ENCODE results near the gene COL25A1. TPM values are rescaled to one million over a fixed set of nuclear protein-coding genes. Genes with fewer than 3 reads are reported as not detected.

The COL25A1 gene
- polyA plus RNA-seq, 1 experiment, result not detected

DNA sequence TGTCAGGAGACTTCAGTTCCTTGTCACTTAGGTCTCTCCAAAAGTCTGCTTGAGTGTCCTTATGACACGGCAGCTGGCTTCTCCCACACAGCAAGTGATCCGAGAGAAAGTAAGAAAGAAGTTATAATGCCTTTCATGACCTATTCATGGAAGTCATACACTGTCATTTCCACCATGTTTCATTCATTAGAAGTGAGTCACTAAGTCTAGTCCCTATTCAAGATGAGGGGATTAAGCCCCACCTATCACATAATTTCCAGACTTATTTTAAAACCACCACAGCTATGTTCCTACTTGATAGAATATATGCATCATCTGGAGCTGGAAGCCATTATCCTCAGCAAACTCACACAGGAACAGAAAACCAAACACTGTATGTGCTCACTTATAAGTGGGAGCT is 25.2 kb upstream of the COL25A1 start:
- no peak overlapping the region for H3K4me3 ChIP-seq (ENCODE audit: low read depth, low read length)
- H3K36me3 ChIP-seq (ENCODE audit: control insufficient read depth, insufficient read depth, low read length), result no peaks in the 10 kb centered on the region
- no peaks in the 10 kb centered on the region for H3K27me3 ChIP-seq (ENCODE audit: control insufficient read depth, insufficient read depth, low read length)
- POLR2A ChIA-PET, result no interaction called here
- no peak for DNase-seq (ENCODE audit: low read depth)
- CTCF ChIA-PET, result no interaction called here
- TF ChIP-seq, protein P1, sequence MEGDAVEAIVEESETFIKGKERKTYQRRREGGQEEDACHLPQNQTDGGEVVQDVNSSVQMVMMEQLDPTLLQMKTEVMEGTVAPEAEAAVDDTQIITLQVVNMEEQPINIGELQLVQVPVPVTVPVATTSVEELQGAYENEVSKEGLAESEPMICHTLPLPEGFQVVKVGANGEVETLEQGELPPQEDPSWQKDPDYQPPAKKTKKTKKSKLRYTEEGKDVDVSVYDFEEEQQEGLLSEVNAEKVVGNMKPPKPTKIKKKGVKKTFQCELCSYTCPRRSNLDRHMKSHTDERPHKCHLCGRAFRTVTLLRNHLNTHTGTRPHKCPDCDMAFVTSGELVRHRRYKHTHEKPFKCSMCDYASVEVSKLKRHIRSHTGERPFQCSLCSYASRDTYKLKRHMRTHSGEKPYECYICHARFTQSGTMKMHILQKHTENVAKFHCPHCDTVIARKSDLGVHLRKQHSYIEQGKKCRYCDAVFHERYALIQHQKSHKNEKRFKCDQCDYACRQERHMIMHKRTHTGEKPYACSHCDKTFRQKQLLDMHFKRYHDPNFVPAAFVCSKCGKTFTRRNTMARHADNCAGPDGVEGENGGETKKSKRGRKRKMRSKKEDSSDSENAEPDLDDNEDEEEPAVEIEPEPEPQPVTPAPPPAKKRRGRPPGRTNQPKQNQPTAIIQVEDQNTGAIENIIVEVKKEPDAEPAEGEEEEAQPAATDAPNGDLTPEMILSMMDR (IDR thresholded peaks at IDR 0.05; ENCODE audit: insufficient read depth, low read depth, low read length), result no peak

DNA sequence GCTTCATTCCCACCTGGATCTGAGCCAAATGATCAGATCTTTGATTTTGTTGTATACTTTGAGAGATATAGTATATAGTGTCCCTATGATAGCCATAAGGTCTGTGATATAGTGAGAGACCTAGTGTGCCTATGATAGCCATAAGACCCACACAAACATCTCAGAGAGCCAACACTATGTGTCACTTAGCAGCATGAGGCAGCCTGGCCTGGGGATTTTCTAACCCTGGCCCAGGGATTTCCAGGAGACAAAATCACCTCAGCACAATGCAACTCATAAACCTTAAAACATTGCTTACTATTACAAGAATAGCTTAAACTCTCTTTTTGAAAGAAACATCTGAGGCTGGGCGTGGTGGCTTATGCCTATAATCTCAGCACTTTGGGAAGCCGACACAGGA is 23.2 kb upstream of the COL25A1 start:
- Histone ChIP-seq H3K36me3 (ENCODE audit: control insufficient read depth, insufficient read depth, low read length) (no peaks in the 10 kb centered on the region), H3K27me3 (ENCODE audit: control insufficient read depth, insufficient read depth, low read length) (no peaks in the 10 kb centered on the region), H3K4me3 (ENCODE audit: low read depth, low read length) (no peak overlapping the region)
- TF ChIP-seq, protein P1 (IDR thresholded peaks at IDR 0.05; ENCODE audit: insufficient read depth, low read depth, low read length), result no peak
- CTCF ChIA-PET, result no interaction called here
- DNase-seq (ENCODE audit: low read depth), result no peak
- POLR2A ChIA-PET, result no interaction called here

DNA sequence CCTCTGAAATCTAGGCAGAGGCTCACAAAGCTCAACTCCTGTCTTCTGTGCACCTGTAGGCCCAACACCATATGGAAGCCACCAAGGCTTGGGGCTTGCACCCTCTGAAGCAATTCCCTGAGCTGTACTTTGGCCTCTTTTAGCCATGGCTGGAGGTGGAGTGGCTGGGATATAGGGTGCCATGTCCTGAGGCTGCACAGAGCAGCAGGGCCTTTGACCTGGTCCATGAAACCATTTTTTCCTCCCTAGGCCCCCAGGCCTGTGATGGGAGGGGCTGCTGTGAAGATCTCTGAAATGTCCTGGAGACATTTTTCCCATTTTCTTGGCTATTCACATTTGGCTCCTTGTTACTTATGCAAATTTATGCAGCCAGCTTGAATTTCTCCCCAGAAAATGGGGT is 20.9 kb upstream of the COL25A1 start:
- no peak for DNase-seq (ENCODE audit: low read depth)
- POLR2A ChIA-PET, result no interaction called here
- Histone ChIP-seq H3K27me3 (ENCODE audit: control insufficient read depth, insufficient read depth, low read length) (no peaks in the 10 kb centered on the region), H3K4me3 (ENCODE audit: low read depth, low read length) (no peak overlapping the region), H3K36me3 (ENCODE audit: control insufficient read depth, insufficient read depth, low read length) (no peaks in the 10 kb centered on the region)
- TF ChIP-seq, protein P1 (IDR thresholded peaks at IDR 0.05; ENCODE audit: insufficient read depth, low read depth, low read length), result no peak
- CTCF ChIA-PET, result no interaction called here

DNA sequence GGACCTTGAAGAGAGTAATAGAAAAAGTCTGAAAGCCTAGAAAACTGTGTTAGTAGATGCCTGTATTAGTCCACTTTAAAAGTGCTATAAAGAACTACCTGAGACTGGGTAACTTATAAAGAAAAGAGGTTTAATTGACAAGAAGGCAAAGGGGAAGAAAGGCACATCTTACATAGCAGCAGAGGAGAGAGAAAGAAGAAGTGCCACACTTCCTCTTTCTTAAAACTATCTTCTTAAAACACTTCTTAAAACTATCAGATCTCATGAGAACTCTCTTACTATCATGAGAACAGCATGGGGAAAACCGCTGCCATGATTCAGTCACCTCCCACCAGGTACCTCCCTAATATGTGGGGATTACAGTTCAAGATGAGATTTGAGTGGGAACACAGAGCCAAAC is 18.8 kb upstream of the COL25A1 start:
- CTCF ChIA-PET, result no interaction called here

DNA sequence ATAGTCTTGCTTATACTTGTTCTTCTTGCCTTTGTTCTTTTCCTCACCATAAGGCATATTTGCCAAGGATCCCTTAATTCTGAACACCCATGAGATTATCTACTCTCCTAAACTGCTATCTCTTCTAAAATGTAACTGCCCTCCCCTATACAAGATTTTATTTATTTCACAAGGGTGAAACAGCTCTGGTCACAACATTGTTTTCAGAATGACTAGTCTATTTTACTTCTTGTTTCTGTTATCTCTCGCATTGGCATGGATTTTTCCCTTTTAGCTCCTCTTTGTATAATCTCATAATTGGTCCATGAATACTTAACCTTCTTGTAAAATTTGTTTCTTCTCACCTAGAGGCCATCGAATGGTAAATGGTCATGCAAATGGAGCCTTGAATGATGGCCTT is 17.2 kb upstream of the COL25A1 start:
- CTCF ChIA-PET, result interaction anchor here (0.6 kb wide), 2 partner anchors 30 to 340 kb away, joined by 3 to 4 read pairs; no protein-coding TSS in a partner anchor
- Histone ChIP-seq H3K4me3 (ENCODE audit: low read depth, low read length) (no peak overlapping the region), H3K27me3 (ENCODE audit: control insufficient read depth, insufficient read depth, low read length) (no peaks in the 10 kb centered on the region), H3K36me3 (ENCODE audit: control insufficient read depth, insufficient read depth, low read length) (no peaks in the 10 kb centered on the region)
- POLR2A ChIA-PET, result no interaction called here
- DNase-seq (ENCODE audit: low read depth), result no peak
- TF ChIP-seq, protein P1 (IDR thresholded peaks at IDR 0.05; ENCODE audit: insufficient read depth, low read depth, low read length), result no peak

More for the DNA sequence above, 18.8 kb upstream of the COL25A1 start:
- no peak overlapping the region for H3K4me3 ChIP-seq (ENCODE audit: low read depth, low read length)
- DNase-seq (ENCODE audit: low read depth), result no peak
- TF ChIP-seq, protein P1 (IDR thresholded peaks at IDR 0.05; ENCODE audit: insufficient read depth, low read depth, low read length), result no peak
- no peaks in the 10 kb centered on the region for H3K36me3 ChIP-seq (ENCODE audit: control insufficient read depth, insufficient read depth, low read length)
- no peaks in the 10 kb centered on the region for H3K27me3 ChIP-seq (ENCODE audit: control insufficient read depth, insufficient read depth, low read length)
- POLR2A ChIA-PET, result no interaction called here

All from BJ (cell line).